Heart right ventricle (tissue), 16 donors: ENCODE measurements around the gene DTHD1. TPM values are rescaled to one million over a fixed set of nuclear protein-coding genes. Genes with fewer than 3 reads are reported as not detected.
A peak's percentile ranks its signal among the peaks of the same experiment; 100 is the strongest.

Experiments used
- ATAC-seq, 8 donors: fragments of 200-7000 bp; cut with Tn5 transposase; one replicate each; pipeline ENCODE4 v1.9.1; 2020; ENCODE audit warnings: mild to moderate bottlenecking in 8 of 8, moderate library complexity in 8 of 8, moderate number of reproducible peaks in 1 of 8
- DNase-seq, 2 donors: peaks; one replicate each; pipeline ENCODE4 v3.0.0-alpha.2; 2020
- H3K27ac ChIP-seq, 10 donors: fragments of 200-600 bp; sonication (generic) in 2 of 10; one replicate each; pipeline versions ENCODE4 v1.5.0 to v1.8.0; 2020 to 2022; ENCODE audit warnings: mild to moderate bottlenecking in 3 of 10
- H3K27me3 ChIP-seq, 7 donors: fragments of 200-600 bp; one replicate each; pipeline ENCODE4 v1.8.0; 2021 to 2022; ENCODE audit warnings: mild to moderate bottlenecking in 2 of 7
- H3K36me3 ChIP-seq, 9 donors: fragments of 200-600 bp; sonication (generic) in 1 of 9; one replicate each; pipeline versions ENCODE4 v1.5.0 to v1.8.0; 2020 to 2022; ENCODE audit warnings: mild to moderate bottlenecking in 2 of 9
- H3K4me1 ChIP-seq, 9 donors: fragments of 200-600 bp; sonication (generic) in 1 of 9; one replicate each; pipeline versions ENCODE4 v1.5.0 to v1.8.0; 2020 to 2022; ENCODE audit warnings: mild to moderate bottlenecking in 4 of 9
- H3K4me3 ChIP-seq, 10 donors: fragments of 200-600 bp; sonication (generic) in 2 of 10; one replicate each; pipeline versions ENCODE4 v1.5.0 to v1.8.0; 2020 to 2022; ENCODE audit warnings: mild to moderate bottlenecking in 7 of 10, moderate library complexity in 2 of 10
- H3K9me3 ChIP-seq, 11 donors: fragments of 200-600 bp in 10 of 11; sonication (generic) in 2 of 11; one replicate each; pipeline versions ENCODE4 v1.5.0 to v1.8.0; 2013 to 2022; ENCODE audit warnings: mild to moderate bottlenecking in 2 of 11, control low read depth in 1 of 11, moderate library complexity in 1 of 11
- CTCF ChIP-seq, 9 donors: fragments of 200-600 bp; sonication (generic) in 2 of 9; IDR thresholded peaks; one replicate each; pipeline versions ENCODE4 v1.5.0 to v1.8.0; 2021 to 2022; ENCODE audit warnings: antibody characterized with exemption in 9 of 9, mild to moderate bottlenecking in 5 of 9, moderate library complexity in 1 of 9
- WGBS, 2 donors: extraction: QIAGEN DNeasy Blood & Tissue Kit; methylation state at CpG; one replicate each; pipeline ENCODE4 v1.1.7; 2013; ENCODE audit warnings: inconsistent platforms in 1 of 2; 5-methylcytosine and 5-hydroxymethylcytosine counted together
- intact Hi-C, 10 donors: fragments of 100-400 bp; cut with DNase I; formaldehyde crosslinking; loops; one replicate each; pipeline versions ENCODE4 v1.11.1 to v1.14.2; 2022
- polyA plus RNA-seq, 2 donors: library from polyadenylated mRNA; stranded (reverse); fragments of 200-250 nt; gene quantifications; one replicate each; pipeline ENCODE4 v1.2.3, GENCODE V29; 2013
- total RNA-seq, 10 donors: library from RNA; stranded (reverse); fragmentation: NEBNext Ultra II Directional in 3 of 10; extraction: Animal tissue kit (Norgen Biotek cat#: 25700) in 3 of 10; gene quantifications; one replicate each; pipeline versions ENCODE4 v1.2.1 to v1.2.4, GENCODE V29; 2021 to 2023
- donor health status: Arrhythmogenic right ventricular cardiomyopathy.
- donor health status: ischemic (EF 13 %, LVEDD 7.1; RV severe dilation, severe dysfunction).
- donor health status: healthy with polysubstance abuse.
- donor health status: DM: no; HTN: yes; CAD: no.
- donor health status: DM: no; HTN: no; CAD: no.
- donor health status: ischemic (EF 25% LVEDD 6.9; RV normal size, moderate dysfunction).
- donor health status: ischemic (EF 25% LVEDD 5.7; RV mildly dilated, moderate dysfunction).
- donor health status: healthy.
- donor health status: DM: yes; HTN: yes; CAD: no.
- donor health status: Ischemic cardiomyopathy.
- donor health status: ischemic (EF 35%, LVEDD 5.7; RV mildly dilated, moderate dysfunction).
- donor health status: nonischemic (EF 11% LVEDD 7.7; RV severe dilation, severe dysfunction).
- donor health status: DM: yes; HTN: yes; CAD: no.
- donor health status: PGD.
- donor health status: ischemic (EF 29% LVEDD 5.4; RV normal size, mild dysfunction).
- donor health status: nonischemic (EF 23%, LVEDD 6.1; RV moderate dilation, normal function).

DTHD1 gene
- total and polyA plus RNA-seq, 12 donors: 0.10 to 0.60 (median 0.13) TPM; not detected in 9

- 84 to 85% methylated on average over 4 of the region's 4 CpGs for WGBS, 2 donors
- TF ChIP-seq CTCF (IDR thresholded peaks at IDR 0.05): no peak
- Histone ChIP-seq H3K4me1 (peaks cover 0 to 30% (median 0%) of the 10 kb centered on the region in 9 donors), H3K27ac (no peak overlapping the region), H3K4me3 (no peak overlapping the region), H3K9me3 (peaks cover 0 to 11% (median 0%) of the 10 kb centered on the region in 11 donors), H3K27me3 (no peaks in the 10 kb centered on the region), H3K36me3 (peaks cover 0 to 4% (median 0%) of the 10 kb centered on the region in 9 donors)
- no peak for ATAC-seq
- no peak for DNase-seq
- intact Hi-C loops: no loop called here
These were observed 43.8 kb upstream of the DTHD1 start for GRCh38 chr4:36237366-36238313.

DNA sequence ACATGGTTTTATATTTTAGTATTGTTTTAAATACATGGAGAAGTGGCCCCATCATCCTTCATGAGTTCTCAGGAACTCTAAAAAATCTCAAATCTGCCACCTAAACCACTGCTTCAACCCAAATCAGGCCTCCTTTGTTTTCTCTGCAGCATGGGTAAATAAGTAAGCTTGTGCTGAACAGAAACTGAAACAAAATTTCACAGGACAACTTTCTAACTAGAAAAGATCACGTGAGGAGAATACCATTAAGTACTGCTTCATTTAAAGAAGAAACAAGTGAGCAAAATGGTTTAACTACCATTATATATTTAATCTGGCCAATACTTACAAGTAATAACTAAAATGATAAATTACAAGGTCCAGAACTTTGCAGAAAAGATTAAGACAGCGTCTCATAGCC, 39.6 kb upstream of the DTHD1 start:
- WGBS, 2 donors: 66 to 72% methylated on average over 2 of the region's 2 CpGs
- peaks cover 0 to 24% (median 0%) of the 10 kb centered on the region in 7 donors for H3K27me3 ChIP-seq
- ATAC-seq: peak in 1 of 8 donors; percentile 39
- peaks cover 0 to 8% (median 0%) of the 10 kb centered on the region in 11 donors for H3K9me3 ChIP-seq
- H3K27ac ChIP-seq: peak overlapping the region in 2 of 10 donors; percentile 13 to 97
- H3K36me3 ChIP-seq: peaks cover 0 to 4% (median 0%) of the 10 kb centered on the region in 9 donors
- peak overlapping the region in 8 of 10 donors; percentile 3 to 73 (median 66) for H3K4me3 ChIP-seq
- H3K4me1 ChIP-seq: peaks cover 0 to 41% (median 6%) of the 10 kb centered on the region in 9 donors
- intact Hi-C loops: no loop called here
- TF ChIP-seq CTCF (IDR thresholded peaks at IDR 0.05): no peak
- DNase-seq: no peak

GRCh38 chr4:36242629-36243354, 38.6 kb upstream of the DTHD1 start:
- H3K4me1 ChIP-seq: peaks cover 0 to 41% (median 6%) of the 10 kb centered on the region in 9 donors
- peak in 1 of 8 donors; percentile 38 for ATAC-seq
- TF ChIP-seq CTCF (IDR thresholded peaks at IDR 0.05): no peak
- DNase-seq: no peak
- peaks cover 0 to 3% (median 0%) of the 10 kb centered on the region in 11 donors for H3K9me3 ChIP-seq
- peak overlapping the region in 5 of 10 donors; percentile 1 to 97 (median 83) for H3K27ac ChIP-seq
- WGBS, 2 donors: 59 to 70% methylated on average over 7 of the region's 7 CpGs
- peaks cover 0 to 24% (median 0%) of the 10 kb centered on the region in 7 donors for H3K27me3 ChIP-seq
- no peaks in the 10 kb centered on the region for H3K36me3 ChIP-seq
- H3K4me3 ChIP-seq: peak overlapping the region in 8 of 10 donors; percentile 39 to 73 (median 66)
- intact Hi-C loops: no loop called here
